Bronchus fibroblast of lung (primary cell): ENCODE measurements around the gene HMGXB4. TPM values are rescaled to one million over a fixed set of nuclear protein-coding genes. Genes with fewer than 3 reads are reported as not detected.

ENCODE experiments used
- total RNA-seq: library from RNA; depleted of rRNA; stranded (reverse); fragments of >200 nt; gene quantifications from 2 replicates; pipeline ENCODE4 v1.2.3, GENCODE V29; 2015

HMGXB4 gene, protein sequence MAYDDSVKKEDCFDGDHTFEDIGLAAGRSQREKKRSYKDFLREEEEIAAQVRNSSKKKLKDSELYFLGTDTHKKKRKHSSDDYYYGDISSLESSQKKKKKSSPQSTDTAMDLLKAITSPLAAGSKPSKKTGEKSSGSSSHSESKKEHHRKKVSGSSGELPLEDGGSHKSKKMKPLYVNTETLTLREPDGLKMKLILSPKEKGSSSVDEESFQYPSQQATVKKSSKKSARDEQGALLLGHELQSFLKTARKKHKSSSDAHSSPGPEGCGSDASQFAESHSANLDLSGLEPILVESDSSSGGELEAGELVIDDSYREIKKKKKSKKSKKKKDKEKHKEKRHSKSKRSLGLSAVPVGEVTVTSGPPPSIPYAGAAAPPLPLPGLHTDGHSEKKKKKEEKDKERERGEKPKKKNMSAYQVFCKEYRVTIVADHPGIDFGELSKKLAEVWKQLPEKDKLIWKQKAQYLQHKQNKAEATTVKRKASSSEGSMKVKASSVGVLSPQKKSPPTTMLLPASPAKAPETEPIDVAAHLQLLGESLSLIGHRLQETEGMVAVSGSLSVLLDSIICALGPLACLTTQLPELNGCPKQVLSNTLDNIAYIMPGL
- total RNA-seq: 12.9 and 15.5 TPM in 2 replicates

DNA sequence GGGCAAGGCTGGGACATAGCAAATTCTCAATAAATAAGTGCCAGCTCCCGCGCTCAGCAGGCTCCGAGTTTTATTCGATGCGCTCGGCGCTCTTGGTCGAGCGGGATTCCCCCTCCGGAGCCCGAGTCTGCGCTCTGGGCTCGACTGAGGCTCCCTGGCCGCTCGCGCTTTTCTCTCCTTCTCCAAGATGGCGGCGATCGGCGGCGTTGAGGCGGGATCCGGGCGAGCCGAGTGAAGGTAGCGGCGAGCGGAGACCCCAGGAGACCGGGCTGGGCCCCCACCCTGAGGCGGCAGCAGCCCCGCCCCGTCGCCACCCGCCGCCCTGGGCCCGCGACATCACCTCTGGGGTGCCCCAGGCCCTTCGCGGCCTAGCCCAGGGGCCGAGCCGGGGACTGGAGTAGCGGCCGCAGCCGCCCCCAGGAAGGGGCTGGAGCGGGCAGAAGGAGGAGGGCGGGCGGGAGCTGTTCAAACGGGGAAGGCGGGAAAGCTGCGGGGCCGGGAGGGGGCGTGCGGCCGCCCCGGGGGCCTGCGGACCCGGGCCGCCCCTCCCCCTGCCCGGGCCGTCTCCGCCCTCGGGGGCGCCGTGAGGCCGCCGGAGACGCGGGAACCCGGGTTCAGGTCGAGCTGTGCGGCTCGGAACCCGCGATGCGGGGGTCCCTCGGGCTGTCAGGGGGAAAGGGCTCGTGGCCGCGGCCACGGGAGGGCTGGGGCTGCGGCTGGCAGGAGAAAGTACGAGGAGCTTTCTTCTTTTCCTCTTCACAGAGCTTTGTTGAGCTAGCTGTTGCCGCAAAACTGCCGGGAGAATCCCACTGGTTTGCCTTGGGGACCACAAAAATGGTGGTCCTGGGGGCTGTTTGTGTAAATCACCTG is at the start of gene HMGXB4:
HMGXB4 (plus strand) TSS at position 173 of the 870 bp plus-strand sequence. CDS start 4,898 bp downstream, outside the sequence.

DNA sequence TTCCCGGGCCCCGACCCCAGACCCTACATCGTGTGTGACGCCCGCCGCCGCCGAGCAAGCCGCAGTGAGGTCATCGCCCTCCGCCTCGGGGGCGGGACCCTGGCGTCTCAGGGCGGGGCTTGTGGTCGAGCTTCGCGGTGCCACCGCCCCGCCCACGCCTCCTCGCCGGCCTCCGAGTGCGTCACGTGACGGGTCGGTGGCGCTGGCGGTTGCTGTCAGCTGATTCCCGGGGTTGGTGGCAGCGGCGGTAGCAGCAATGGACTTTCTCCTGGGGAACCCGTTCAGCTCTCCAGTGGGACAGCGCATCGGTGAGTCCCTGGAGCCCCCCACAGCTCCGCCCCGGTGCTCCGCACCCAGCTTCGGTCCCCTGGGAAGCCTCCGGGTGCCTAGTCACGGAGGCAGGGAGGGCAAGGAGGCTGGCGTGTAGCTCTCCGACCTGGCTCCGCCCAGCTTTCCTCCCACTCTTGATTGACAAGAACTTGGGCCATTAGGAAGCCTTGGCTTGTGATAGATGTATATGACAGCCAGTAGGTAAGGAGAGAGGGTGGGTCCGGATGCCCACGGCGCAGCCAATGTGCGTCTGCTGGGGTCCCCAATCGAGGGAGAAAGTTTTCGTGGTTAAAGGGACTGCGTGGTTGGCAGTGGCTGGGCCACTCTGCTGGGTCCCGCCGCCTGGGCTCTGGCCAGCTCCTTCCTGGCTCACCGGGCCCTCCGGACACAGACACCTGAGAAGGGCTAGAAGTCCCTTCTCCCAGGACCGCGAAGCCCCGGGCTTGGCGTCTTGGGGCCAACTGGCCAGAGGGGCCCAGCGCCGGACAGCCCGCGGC is 42.6 kb downstream of the HMGXB4 start, which contains the start of gene TOM1:
TOM1 (plus strand) TSS at position 222 of the 827 bp plus-strand sequence; CDS start at position 257, 35 bp downstream.

Other genes with a start within 250 kb of the HMGXB4 start
- gene ISX, start 191.3 kb upstream of the HMGXB4 start, total RNA-seq: not detected in 2 replicates
- 23.9 and 34.6 TPM in 2 replicates for gene TOM1, start 42.4 kb downstream of the HMGXB4 start, total RNA-seq
- 12.5 and 17.0 TPM in 2 replicates for gene HMOX1, start 123.6 kb downstream of the HMGXB4 start, total RNA-seq
- 117 and 118 TPM in 2 replicates for gene MCM5, start 142.6 kb downstream of the HMGXB4 start, total RNA-seq